H9 (cell line): Measurements from ENCODE around the gene PLXNA2. TPM values are rescaled to one million over a fixed set of nuclear protein-coding genes. Genes with fewer than 3 reads are reported as not detected.

Experiments
- DNase-seq: peaks from one replicate; pipeline ENCODE4 v3.0.0-alpha.2; 2017
- H2AFZ ChIP-seq: one replicate; pipeline ENCODE4 v1.6.1; 2013; ENCODE audit warnings: mild to moderate bottlenecking, low read length, control low read depth, moderate library complexity
- H2AK5ac ChIP-seq: 2 replicates; pipeline ENCODE4 v1.6.1; 2013; ENCODE audit warnings: low read length, control low read depth, mixed read lengths; ENCODE audit not compliant: insufficient read length
- H2BK120ac ChIP-seq: one replicate; pipeline ENCODE4 v1.6.1; 2013; ENCODE audit warnings: low read depth, mild to moderate bottlenecking, low read length, control low read depth, inconsistent platforms; ENCODE audit not compliant: poor library complexity, severe bottlenecking
- H2BK12ac ChIP-seq: 2 replicates; pipeline ENCODE4 v1.6.1; 2013; ENCODE audit warnings: low read length, control low read depth, mixed read lengths, low read depth; ENCODE audit not compliant: insufficient read length
- H2BK15ac ChIP-seq: 2 replicates; pipeline ENCODE4 v1.6.1; 2013; ENCODE audit warnings: low read depth, low read length, control low read depth
- H2BK20ac ChIP-seq: one replicate; pipeline ENCODE4 v1.6.1; 2013; ENCODE audit warnings: low read depth, mild to moderate bottlenecking, low read length, control low read depth, inconsistent platforms; ENCODE audit not compliant: poor library complexity, severe bottlenecking
- H2BK5ac ChIP-seq: 2 replicates; pipeline ENCODE4 v1.6.1; 2013; ENCODE audit warnings: low read length, control low read depth, mixed read lengths; ENCODE audit not compliant: insufficient read length
- H3K14ac ChIP-seq: 2 replicates; pipeline ENCODE4 v1.6.1; 2013; ENCODE audit warnings: low read length, control low read depth; ENCODE audit not compliant: insufficient read depth
- H3K18ac ChIP-seq: 2 replicates; pipeline ENCODE4 v1.6.1; 2013; ENCODE audit warnings: low read depth, mild to moderate bottlenecking, mixed read lengths, low read length, control low read depth; ENCODE audit not compliant: insufficient read length
- H3K23ac ChIP-seq: 2 replicates; pipeline ENCODE4 v1.6.1; 2013; ENCODE audit warnings: low read length, control low read depth, mixed read lengths, low read depth; ENCODE audit not compliant: insufficient read length
- H3K23me2 ChIP-seq: 2 replicates; pipeline ENCODE4 v1.6.1; 2013; ENCODE audit warnings: low read depth, mild to moderate bottlenecking, mixed read lengths, low read length, control low read depth; ENCODE audit not compliant: insufficient read length, poor library complexity, severe bottlenecking
- H3K27ac ChIP-seq: 2 replicates; pipeline ENCODE4 v1.5.1; 2013; ENCODE audit warnings: low read length, control low read depth, mixed read lengths, low read depth; ENCODE audit not compliant: insufficient read length
- H3K27me3 ChIP-seq: 2 replicates; pipeline ENCODE4 v1.6.1; 2013; ENCODE audit warnings: low read length, control low read depth, inconsistent platforms; ENCODE audit not compliant: insufficient read depth
- H3K4ac ChIP-seq: 2 replicates; pipeline ENCODE4 v1.6.1; 2013; ENCODE audit warnings: low read depth, mild to moderate bottlenecking, control low read depth, inconsistent platforms, low read length, moderate library complexity
- H3K4me1 ChIP-seq: 2 replicates; pipeline ENCODE4 v1.6.1; 2013; ENCODE audit warnings: low read length, control low read depth, inconsistent platforms; ENCODE audit not compliant: insufficient read depth
- H3K4me2 ChIP-seq: 2 replicates; pipeline ENCODE4 v1.6.1; 2013; ENCODE audit warnings: low read length, control low read depth, mixed read lengths; ENCODE audit not compliant: insufficient read length, insufficient read depth
- H3K56ac ChIP-seq: 2 replicates; pipeline ENCODE4 v1.6.1; 2013; ENCODE audit warnings: low read depth, mild to moderate bottlenecking, mixed read lengths, low read length, control low read depth; ENCODE audit not compliant: insufficient read length
- H3K79me1 ChIP-seq: 2 replicates; pipeline ENCODE4 v1.6.1; 2013; ENCODE audit warnings: low read depth, mild to moderate bottlenecking, moderate library complexity, low read length, control low read depth, inconsistent platforms; ENCODE audit not compliant: insufficient read depth, poor library complexity, severe bottlenecking
- H3K79me2 ChIP-seq: 2 replicates; pipeline ENCODE4 v1.6.1; 2013; ENCODE audit warnings: low read length, control low read depth, inconsistent platforms; ENCODE audit not compliant: insufficient read depth
- H3K9ac ChIP-seq: 2 replicates; pipeline ENCODE4 v1.6.1; 2013; ENCODE audit warnings: low read length, control low read depth, mixed read lengths; ENCODE audit not compliant: insufficient read length; ENCODE audit errors: extremely low read depth
- H3K9me3 ChIP-seq: one replicate; pipeline ENCODE4 v1.6.1; 2013; ENCODE audit warnings: low read depth, low read length, inconsistent platforms; ENCODE audit not compliant: control insufficient read depth
- H3T11ph ChIP-seq: one replicate; pipeline ENCODE4 v1.6.1; 2013; ENCODE audit warnings: mild to moderate bottlenecking, low read length, control low read depth, inconsistent platforms
- H4K20me1 ChIP-seq: one replicate; pipeline ENCODE4 v1.6.1; 2013; ENCODE audit not compliant: control insufficient read depth, insufficient read length, insufficient read depth
- H4K5ac ChIP-seq: 2 replicates; pipeline ENCODE4 v1.6.1; 2013; ENCODE audit warnings: low read depth, mild to moderate bottlenecking, mixed read lengths, low read length, control low read depth; ENCODE audit not compliant: insufficient read length
- H4K8ac ChIP-seq: replicated peaks from 2 replicates; pipeline ENCODE4 v1.6.1; 2013; ENCODE audit warnings: low read length, control low read depth, mixed read lengths, low read depth; ENCODE audit not compliant: insufficient read length
- H4K91ac ChIP-seq: 2 replicates; pipeline ENCODE4 v1.6.1; 2013; ENCODE audit warnings: low read depth, mild to moderate bottlenecking, moderate library complexity, mixed read lengths, low read length, control low read depth; ENCODE audit not compliant: insufficient read length
- H3K27ac Mint-ChIP-seq, 3 experiments: 2 replicates in 2 of 3; 3 replicates in 1 of 3; pipeline ENCODE4 v1.8.0; 2020 to 2021; ENCODE audit warnings: mixed read lengths in 3 of 3, mild to moderate bottlenecking in 1 of 3, moderate library complexity in 1 of 3
- H3K27me3 Mint-ChIP-seq: 2 replicates; pipeline ENCODE4 v1.8.0; 2021; ENCODE audit warnings: low read depth, mild to moderate bottlenecking, moderate library complexity, mixed read lengths
- H3K36me3 Mint-ChIP-seq, 3 experiments: 2 replicates in 2 of 3; 3 replicates in 1 of 3; pipeline ENCODE4 v1.8.0; 2020 to 2021; ENCODE audit warnings: low read depth in 3 of 3, mixed read lengths in 3 of 3; ENCODE audit not compliant: insufficient read depth in 1 of 3
- H3K4me1 Mint-ChIP-seq, 2 experiments: 2 replicates each; pipeline ENCODE4 v1.8.0; 2020; ENCODE audit warnings: mixed read lengths in 2 of 2
- H3K4me3 Mint-ChIP-seq, 2 experiments: 2 replicates in 1 of 2; 3 replicates in 1 of 2; pipeline ENCODE4 v1.8.0; 2020 to 2021; ENCODE audit warnings: mild to moderate bottlenecking in 2 of 2, mixed read lengths in 2 of 2, moderate library complexity in 1 of 2
- H3K9me3 Mint-ChIP-seq, 2 experiments: 2 replicates in 1 of 2; 3 replicates in 1 of 2; pipeline ENCODE4 v1.8.0; 2020; ENCODE audit warnings: mild to moderate bottlenecking in 2 of 2, mixed read lengths in 2 of 2, moderate library complexity in 1 of 2
- WGBS: extraction: QIAGEN DNeasy Blood & Tissue Kit; methylation state at CpG from one replicate; pipeline ENCODE4 v1.1.7; 2013; ENCODE audit warnings: missing lambda C conversion rate, low lambda C conversion rate, mixed read lengths; ENCODE audit not compliant: insufficient read length; ENCODE audit errors: extremely low coverage; 5-methylcytosine and 5-hydroxymethylcytosine counted together
- total RNA-seq: library from RNA; stranded (reverse); gene quantifications from 2 replicates; pipeline ENCODE4 v1.2.1, GENCODE V29; 2021
- TF ChIP-seq, protein P1 (sequence below): fragments of 200-600 bp; sonication (generic); conservative IDR thresholded peaks from 3 replicates; pipeline ENCODE4 v1.8.0; 2021; ENCODE audit warnings: antibody characterized with exemption, mild to moderate bottlenecking

PLXNA2 gene
- total RNA-seq, 1 experiment from 2014 or later: 0.57 TPM

GRCh38 chr1:208248307-208248801 lies 4.2 kb upstream of the PLXNA2 start:
- TF ChIP-seq, protein P1, sequence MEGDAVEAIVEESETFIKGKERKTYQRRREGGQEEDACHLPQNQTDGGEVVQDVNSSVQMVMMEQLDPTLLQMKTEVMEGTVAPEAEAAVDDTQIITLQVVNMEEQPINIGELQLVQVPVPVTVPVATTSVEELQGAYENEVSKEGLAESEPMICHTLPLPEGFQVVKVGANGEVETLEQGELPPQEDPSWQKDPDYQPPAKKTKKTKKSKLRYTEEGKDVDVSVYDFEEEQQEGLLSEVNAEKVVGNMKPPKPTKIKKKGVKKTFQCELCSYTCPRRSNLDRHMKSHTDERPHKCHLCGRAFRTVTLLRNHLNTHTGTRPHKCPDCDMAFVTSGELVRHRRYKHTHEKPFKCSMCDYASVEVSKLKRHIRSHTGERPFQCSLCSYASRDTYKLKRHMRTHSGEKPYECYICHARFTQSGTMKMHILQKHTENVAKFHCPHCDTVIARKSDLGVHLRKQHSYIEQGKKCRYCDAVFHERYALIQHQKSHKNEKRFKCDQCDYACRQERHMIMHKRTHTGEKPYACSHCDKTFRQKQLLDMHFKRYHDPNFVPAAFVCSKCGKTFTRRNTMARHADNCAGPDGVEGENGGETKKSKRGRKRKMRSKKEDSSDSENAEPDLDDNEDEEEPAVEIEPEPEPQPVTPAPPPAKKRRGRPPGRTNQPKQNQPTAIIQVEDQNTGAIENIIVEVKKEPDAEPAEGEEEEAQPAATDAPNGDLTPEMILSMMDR: no peak
- H3K23ac ChIP-seq: no peak overlapping the region
- H2AK5ac ChIP-seq: no peak overlapping the region
- H3K9ac ChIP-seq: no peak overlapping the region
- Mint-ChIP-seq H3K4me1 (peaks cover 25 to 29% of the 10 kb centered on the region in 2 experiments), H3K9me3 (no peaks in the 10 kb centered on the region), H3K27ac (no peak overlapping the region), H3K27me3 (peaks cover 59% of the 10 kb centered on the region), H3K36me3 (no peaks in the 10 kb centered on the region), H3K4me3 (no peak overlapping the region)
- WGBS: no CpG with 5 or more reads among the region's 7 CpGs
- H3K56ac ChIP-seq: no peak overlapping the region
- H3K4me2 ChIP-seq: no peak overlapping the region
- H2AFZ ChIP-seq: no peak overlapping the region
- H2BK5ac ChIP-seq: no peak overlapping the region
- H2BK20ac ChIP-seq: no peak overlapping the region
- DNase-seq: no peak
- no peak overlapping the region for H3T11ph ChIP-seq
- H3K27me3 ChIP-seq: no peaks in the 10 kb centered on the region; the same call in 1 of the 2 replicates
- no peak overlapping the region for H3K18ac ChIP-seq
- no peaks in the 10 kb centered on the region for H3K79me2 ChIP-seq
- H3K4ac ChIP-seq: no peak overlapping the region
- no peak overlapping the region for H4K8ac ChIP-seq
- peaks cover 15% of the 10 kb centered on the region for H3K23me2 ChIP-seq
- H3K27ac ChIP-seq: no peak overlapping the region
- H4K5ac ChIP-seq: no peak overlapping the region
- H2BK15ac ChIP-seq: no peak overlapping the region
- no peaks in the 10 kb centered on the region for H3K79me1 ChIP-seq
- no peaks in the 10 kb centered on the region for H4K20me1 ChIP-seq
- H3K14ac ChIP-seq: no peak overlapping the region
- no peak overlapping the region for H2BK120ac ChIP-seq
- H3K4me1 ChIP-seq: no peaks in the 10 kb centered on the region; the same call in 1 of the 2 replicates
- H3K9me3 ChIP-seq: no peaks in the 10 kb centered on the region
- H4K91ac ChIP-seq: no peak overlapping the region
- H2BK12ac ChIP-seq: no peak overlapping the region
